Kidney epithelial cell (primary cell): Measurements from ENCODE around the gene ZNF276. TPM values are rescaled to one million over a fixed set of nuclear protein-coding genes. Genes with fewer than 3 reads are reported as not detected.
A peak's percentile ranks its signal among the peaks of the same experiment; 100 is the strongest.
"Not testable (repeated sequence)": the region's sequence is repeated elsewhere in the genome, so short reads cannot be mapped to it uniquely, and the experiment has no call there.

Source experiments
- DNase-seq: peaks from one replicate; pipeline ENCODE4 v3.0.0-alpha.2; 2010; ENCODE audit warnings: low read depth
- H3K27me3 ChIP-seq: 2 replicates; pipeline ENCODE4 v1.6.0; 2011; ENCODE audit warnings: low read length; ENCODE audit not compliant: control insufficient read depth, insufficient read depth
- H3K36me3 ChIP-seq: 2 replicates; pipeline ENCODE4 v1.5.1; 2011; ENCODE audit warnings: low read length; ENCODE audit not compliant: control insufficient read depth, insufficient read depth
- H3K4me3 ChIP-seq: 2 replicates; pipeline ENCODE4 v1.5.1; 2011; ENCODE audit warnings: low read depth, mild to moderate bottlenecking, control low read depth, low read length
- total RNA-seq: library from RNA; depleted of rRNA; stranded (reverse); fragments of >200 nt; gene quantifications from 2 replicates; pipeline ENCODE4 v1.2.3, GENCODE V29; 2015
- TF ChIP-seq, protein P1 (sequence below): IDR thresholded peaks from 2 replicates; pipeline ENCODE4 v1.5.1; 2011; ENCODE audit warnings: mild to moderate bottlenecking, moderate library complexity, low read length, control low read depth, inconsistent platforms; ENCODE audit not compliant: insufficient read depth, poor library complexity, severe bottlenecking

Gene ZNF276, protein sequence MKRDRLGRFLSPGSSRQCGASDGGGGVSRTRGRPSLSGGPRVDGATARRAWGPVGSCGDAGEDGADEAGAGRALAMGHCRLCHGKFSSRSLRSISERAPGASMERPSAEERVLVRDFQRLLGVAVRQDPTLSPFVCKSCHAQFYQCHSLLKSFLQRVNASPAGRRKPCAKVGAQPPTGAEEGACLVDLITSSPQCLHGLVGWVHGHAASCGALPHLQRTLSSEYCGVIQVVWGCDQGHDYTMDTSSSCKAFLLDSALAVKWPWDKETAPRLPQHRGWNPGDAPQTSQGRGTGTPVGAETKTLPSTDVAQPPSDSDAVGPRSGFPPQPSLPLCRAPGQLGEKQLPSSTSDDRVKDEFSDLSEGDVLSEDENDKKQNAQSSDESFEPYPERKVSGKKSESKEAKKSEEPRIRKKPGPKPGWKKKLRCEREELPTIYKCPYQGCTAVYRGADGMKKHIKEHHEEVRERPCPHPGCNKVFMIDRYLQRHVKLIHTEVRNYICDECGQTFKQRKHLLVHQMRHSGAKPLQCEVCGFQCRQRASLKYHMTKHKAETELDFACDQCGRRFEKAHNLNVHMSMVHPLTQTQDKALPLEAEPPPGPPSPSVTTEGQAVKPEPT
- total RNA-seq, result 21.7 and 29.4 TPM in 2 replicates

- Histone ChIP-seq H3K27me3 (no peaks in the 10 kb centered on the region), H3K36me3 (peaks cover 10% of the 10 kb centered on the region)
- no peak for DNase-seq
Measured at GRCh38 chr16:89720813-89721545, at the start of gene ZNF276, which contains the start of gene VPS9D1. ZNF276 (plus strand) TSS chr16:89721537; CDS start chr16:89721641, 104 bp downstream. VPS9D1 (minus strand) TSS chr16:89720898; CDS start chr16:89720861, 37 bp downstream.

GRCh38 chr16:89671565-89671964 lies 49.8 kb upstream of the ZNF276 start:
- not testable (repeated sequence) for H3K4me3 ChIP-seq, DNase-seq, H3K36me3 ChIP-seq, H3K27me3 ChIP-seq

More at GRCh38 chr16:89720813-89721545, at the start of gene ZNF276, which contains the start of gene VPS9D1:
- H3K4me3 ChIP-seq, result peak within 1 kb of the TSS; percentile 56
- TF ChIP-seq, protein P1, sequence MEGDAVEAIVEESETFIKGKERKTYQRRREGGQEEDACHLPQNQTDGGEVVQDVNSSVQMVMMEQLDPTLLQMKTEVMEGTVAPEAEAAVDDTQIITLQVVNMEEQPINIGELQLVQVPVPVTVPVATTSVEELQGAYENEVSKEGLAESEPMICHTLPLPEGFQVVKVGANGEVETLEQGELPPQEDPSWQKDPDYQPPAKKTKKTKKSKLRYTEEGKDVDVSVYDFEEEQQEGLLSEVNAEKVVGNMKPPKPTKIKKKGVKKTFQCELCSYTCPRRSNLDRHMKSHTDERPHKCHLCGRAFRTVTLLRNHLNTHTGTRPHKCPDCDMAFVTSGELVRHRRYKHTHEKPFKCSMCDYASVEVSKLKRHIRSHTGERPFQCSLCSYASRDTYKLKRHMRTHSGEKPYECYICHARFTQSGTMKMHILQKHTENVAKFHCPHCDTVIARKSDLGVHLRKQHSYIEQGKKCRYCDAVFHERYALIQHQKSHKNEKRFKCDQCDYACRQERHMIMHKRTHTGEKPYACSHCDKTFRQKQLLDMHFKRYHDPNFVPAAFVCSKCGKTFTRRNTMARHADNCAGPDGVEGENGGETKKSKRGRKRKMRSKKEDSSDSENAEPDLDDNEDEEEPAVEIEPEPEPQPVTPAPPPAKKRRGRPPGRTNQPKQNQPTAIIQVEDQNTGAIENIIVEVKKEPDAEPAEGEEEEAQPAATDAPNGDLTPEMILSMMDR, result no peak

DNA sequence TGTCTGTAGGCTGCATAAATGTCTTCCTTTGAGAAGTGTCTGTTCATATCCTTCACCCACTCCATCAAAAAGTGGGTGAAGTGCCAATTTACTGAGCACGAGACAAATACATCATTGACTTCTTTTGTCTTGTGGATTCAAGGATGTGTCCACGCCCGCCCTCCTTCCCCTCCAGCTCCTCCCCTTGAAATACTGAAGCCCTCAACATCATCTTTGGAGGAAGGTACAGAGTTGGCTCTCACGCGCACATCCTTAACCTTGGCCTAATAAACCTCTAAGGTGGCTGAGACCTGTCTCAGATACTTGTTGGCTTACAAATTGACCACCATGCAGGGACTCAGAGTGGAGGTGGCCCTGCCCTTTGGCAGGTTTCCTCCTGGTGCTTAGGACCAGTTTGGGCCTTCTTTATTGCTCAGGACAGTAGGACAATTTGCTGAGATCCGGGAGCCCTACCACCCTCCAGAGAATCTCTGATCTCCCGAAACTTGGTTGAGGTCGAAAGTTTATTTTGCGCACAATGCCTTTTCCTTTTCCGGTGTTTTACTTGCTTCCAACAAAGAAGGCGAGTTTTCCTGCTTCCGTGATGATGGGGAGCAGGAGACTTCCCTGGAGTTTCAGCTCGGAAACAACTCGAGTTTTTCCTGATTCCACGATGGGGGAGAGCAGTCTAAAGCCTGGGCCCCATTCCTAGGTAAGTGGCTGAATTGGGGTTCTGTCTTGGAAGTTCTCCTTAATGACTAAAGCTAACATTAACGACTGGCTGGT lies 49.0 kb upstream of the ZNF276 start:
- Histone ChIP-seq H3K36me3 (no peaks in the 10 kb centered on the region), H3K4me3 (no peak overlapping the region), H3K27me3 (no peaks in the 10 kb centered on the region)
- TF ChIP-seq, protein P1, result no peak
- no peak for DNase-seq

- TF ChIP-seq, protein P1, result no peak
- H3K36me3 ChIP-seq, result no peaks in the 10 kb centered on the region
- H3K4me3 ChIP-seq, result no peak overlapping the region
- no peak for DNase-seq
- no peaks in the 10 kb centered on the region for H3K27me3 ChIP-seq
Measured at GRCh38 chr16:89678258-89678657, 43.1 kb upstream of the ZNF276 start.

DNA sequence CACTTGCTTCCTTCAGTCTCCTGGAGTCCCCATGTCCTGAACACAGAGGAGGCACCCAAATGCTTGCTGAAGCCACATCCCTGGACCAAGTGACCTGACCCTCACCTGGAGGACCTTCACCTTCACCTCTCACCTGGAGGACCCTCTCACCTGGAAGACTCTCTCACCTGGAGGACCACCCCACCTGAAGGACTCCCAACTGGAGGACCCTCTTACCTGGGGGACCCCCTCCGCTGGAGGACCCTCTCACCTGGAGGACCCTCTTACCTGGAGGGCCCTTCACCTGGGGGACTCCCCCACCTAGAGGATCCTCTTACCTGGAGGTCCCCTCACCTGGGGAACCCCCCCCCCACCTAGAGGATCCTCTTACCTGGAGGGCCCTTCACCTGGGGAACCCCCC lies 35.4 kb upstream of the ZNF276 start:
- no peak for DNase-seq
- Histone ChIP-seq H3K4me3 (no peak overlapping the region), H3K36me3 (no peaks in the 10 kb centered on the region), H3K27me3 (no peaks in the 10 kb centered on the region)
- TF ChIP-seq, protein P1, result no peak
